ENCODE results near the gene PLPP1.

DNA sequence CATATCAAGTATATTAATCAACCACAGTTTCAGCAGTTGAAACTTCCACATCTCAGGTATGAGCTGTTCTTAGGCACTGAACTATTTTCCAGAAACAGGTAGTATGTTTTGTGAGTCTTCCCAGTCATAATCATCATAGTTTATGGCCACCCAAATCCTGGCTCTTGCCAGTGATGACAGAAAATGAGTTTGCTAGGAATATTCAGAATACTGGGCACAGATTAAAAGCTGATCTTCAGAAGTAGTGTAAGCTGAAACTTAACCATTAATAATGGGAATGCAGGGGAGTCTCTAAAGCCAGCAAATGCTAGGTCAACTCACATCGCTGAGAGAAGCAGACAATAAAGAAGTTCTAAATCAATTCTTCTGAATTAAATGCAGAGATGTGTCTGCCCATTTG, 64.5 kb downstream of the PLPP1 start:
- TF ChIP-seq, protein P1, sequence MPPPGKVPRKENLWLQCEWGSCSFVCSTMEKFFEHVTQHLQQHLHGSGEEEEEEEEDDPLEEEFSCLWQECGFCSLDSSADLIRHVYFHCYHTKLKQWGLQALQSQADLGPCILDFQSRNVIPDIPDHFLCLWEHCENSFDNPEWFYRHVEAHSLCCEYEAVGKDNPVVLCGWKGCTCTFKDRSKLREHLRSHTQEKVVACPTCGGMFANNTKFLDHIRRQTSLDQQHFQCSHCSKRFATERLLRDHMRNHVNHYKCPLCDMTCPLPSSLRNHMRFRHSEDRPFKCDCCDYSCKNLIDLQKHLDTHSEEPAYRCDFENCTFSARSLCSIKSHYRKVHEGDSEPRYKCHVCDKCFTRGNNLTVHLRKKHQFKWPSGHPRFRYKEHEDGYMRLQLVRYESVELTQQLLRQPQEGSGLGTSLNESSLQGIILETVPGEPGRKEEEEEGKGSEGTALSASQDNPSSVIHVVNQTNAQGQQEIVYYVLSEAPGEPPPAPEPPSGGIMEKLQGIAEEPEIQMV (CRISPR knock-in tag; IDR thresholded peaks at IDR 0.05; ENCODE audit: low read depth), result no peak
- TF ChIP-seq, protein P2, sequence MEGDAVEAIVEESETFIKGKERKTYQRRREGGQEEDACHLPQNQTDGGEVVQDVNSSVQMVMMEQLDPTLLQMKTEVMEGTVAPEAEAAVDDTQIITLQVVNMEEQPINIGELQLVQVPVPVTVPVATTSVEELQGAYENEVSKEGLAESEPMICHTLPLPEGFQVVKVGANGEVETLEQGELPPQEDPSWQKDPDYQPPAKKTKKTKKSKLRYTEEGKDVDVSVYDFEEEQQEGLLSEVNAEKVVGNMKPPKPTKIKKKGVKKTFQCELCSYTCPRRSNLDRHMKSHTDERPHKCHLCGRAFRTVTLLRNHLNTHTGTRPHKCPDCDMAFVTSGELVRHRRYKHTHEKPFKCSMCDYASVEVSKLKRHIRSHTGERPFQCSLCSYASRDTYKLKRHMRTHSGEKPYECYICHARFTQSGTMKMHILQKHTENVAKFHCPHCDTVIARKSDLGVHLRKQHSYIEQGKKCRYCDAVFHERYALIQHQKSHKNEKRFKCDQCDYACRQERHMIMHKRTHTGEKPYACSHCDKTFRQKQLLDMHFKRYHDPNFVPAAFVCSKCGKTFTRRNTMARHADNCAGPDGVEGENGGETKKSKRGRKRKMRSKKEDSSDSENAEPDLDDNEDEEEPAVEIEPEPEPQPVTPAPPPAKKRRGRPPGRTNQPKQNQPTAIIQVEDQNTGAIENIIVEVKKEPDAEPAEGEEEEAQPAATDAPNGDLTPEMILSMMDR (CRISPR knock-in tag; IDR thresholded peaks at IDR 0.05), result no peak
- TF ChIP-seq NFE2L1 (CRISPR knock-in tag; IDR thresholded peaks at IDR 0.05; ENCODE audit: borderline replicate concordance) (no peak), POLR2A (IDR thresholded peaks at IDR 0.05; ENCODE audit: insufficient read depth in 1 of 2, low read depth in 2 of 2, low read length in 2 of 2) (no peak), GATAD1 (CRISPR knock-in tag; IDR thresholded peaks at IDR 0.05) (no peak)
- TF ChIP-seq, protein P3, sequence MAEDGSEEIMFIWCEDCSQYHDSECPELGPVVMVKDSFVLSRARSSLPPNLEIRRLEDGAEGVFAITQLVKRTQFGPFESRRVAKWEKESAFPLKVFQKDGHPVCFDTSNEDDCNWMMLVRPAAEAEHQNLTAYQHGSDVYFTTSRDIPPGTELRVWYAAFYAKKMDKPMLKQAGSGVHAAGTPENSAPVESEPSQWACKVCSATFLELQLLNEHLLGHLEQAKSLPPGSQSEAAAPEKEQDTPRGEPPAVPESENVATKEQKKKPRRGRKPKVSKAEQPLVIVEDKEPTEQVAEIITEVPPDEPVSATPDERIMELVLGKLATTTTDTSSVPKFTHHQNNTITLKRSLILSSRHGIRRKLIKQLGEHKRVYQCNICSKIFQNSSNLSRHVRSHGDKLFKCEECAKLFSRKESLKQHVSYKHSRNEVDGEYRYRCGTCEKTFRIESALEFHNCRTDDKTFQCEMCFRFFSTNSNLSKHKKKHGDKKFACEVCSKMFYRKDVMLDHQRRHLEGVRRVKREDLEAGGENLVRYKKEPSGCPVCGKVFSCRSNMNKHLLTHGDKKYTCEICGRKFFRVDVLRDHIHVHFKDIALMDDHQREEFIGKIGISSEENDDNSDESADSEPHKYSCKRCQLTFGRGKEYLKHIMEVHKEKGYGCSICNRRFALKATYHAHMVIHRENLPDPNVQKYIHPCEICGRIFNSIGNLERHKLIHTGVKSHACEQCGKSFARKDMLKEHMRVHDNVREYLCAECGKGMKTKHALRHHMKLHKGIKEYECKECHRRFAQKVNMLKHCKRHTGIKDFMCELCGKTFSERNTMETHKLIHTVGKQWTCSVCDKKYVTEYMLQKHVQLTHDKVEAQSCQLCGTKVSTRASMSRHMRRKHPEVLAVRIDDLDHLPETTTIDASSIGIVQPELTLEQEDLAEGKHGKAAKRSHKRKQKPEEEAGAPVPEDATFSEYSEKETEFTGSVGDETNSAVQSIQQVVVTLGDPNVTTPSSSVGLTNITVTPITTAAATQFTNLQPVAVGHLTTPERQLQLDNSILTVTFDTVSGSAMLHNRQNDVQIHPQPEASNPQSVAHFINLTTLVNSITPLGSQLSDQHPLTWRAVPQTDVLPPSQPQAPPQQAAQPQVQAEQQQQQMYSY (CRISPR knock-in tag; IDR thresholded peaks at IDR 0.05), result no peak

All from HepG2 (cell line).